GM18519 (cell line): ENCODE data around the gene MRPS18A.
"Not testable (repeated sequence)": the region's sequence is repeated elsewhere in the genome, so short reads cannot be mapped to it uniquely, and the experiment has no call there.

Experiments used
- ATAC-seq: cut with Tn5 transposase; IDR thresholded peaks from one replicate; pipeline ENCODE4 v1.9.1; 2021; ENCODE audit warnings: mild to moderate bottlenecking, moderate library complexity; ENCODE audit not compliant: unreplicated experiment, low FRiP score

Gene MRPS18A

DNA sequence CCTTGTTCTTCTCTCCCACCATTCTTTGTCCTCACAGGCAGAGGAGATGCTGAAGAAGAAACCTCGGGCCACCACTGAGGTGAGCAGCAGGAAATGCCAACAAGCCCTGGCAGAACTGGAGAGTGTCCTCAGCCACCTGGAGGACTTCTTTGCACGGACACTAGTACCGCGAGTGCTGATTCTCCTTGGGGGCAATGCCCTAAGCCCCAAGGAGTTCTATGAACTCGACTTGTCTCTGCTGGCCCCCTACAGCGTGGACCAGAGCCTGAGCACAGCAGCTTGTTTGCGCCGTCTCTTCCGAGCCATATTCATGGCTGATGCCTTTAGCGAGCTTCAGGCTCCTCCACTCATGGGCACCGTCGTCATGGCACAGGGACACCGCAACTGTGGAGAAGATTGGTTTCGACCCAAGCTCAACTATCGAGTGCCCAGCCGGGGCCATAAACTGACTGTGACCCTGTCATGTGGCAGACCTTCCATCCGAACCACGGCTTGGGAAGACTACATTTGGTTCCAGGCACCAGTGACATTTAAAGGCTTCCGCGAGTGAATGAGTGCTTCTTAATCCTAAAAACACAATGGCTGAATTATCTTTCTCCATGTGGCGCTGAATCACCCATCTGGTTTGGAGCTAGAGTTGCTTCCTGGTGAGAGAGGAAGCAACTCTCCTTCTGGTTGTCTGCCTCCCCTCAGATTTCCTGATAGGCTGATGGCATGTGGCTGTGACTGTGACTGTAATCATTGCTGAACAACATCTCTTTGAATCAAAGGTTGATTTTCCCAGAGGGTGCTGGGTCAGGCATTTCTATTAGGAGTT is 47.4 kb downstream of the MRPS18A start:
- no peak for ATAC-seq

DNA sequence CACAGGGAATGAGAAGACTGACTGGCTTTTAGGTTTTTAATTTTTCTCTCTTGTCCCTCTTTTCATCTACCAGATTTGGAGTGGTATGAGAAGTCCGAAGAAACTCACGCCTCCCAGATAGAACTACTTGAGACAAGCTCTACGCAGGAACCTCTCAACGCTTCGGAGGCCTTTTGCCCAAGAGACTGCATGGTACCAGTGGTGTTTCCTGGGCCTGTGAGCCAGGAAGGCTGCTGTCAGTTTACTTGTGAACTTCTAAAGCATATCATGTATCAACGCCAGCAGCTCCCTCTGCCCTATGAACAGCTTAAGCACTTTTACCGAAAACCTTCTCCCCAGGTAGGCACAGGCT is 51.3 kb downstream of the MRPS18A start:
- no peak for ATAC-seq

DNA sequence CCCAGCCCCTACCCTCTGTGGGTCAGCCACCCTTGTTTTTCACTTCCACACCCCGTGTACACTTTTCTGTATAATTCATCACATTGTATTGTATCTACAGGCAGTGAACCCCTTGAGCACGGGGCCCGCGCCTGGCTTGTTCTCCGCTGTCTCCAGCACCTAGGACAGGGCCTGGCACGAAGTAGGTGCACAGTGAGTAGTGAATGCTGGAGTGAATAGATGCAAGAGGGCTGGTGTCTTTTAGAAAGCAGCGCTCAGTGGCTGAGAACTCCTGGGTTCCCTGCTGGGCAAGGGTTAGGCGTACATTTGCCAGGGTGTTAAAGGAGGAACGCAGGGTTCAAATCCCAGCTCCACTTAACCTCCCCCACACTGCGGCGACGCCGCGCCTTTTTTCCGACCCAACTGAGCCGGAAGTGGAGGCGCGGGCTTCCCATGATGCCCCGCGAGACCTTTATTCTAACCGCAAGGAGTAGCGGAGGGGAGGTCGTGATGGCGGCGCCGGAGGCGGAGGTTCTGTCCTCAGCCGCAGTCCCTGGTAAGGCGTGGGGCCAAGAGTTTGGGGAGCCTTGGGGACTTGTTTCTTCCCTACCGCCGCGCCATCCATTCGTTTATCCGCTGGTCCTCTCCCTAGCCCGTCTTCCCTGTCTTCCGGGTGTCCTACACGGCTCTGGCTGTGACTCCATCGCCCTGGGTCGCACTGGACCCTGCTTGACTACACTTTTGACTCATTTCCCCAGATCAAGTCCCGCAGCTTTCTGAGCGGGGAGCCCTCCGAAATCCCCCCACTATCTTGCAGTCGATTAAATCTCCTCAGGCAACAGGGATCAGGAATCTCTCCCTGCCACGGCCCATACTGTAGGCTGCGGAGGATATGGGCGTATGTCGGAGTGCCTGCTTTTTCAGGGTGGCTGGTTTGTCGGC is 51.9 kb downstream of the MRPS18A start, which contains the start of gene MAD2L1BP:
Gene MAD2L1BP, plus strand, starts transcription at position 454 of the 921 bp plus-strand sequence. Its CDS starts 36 bp downstream, at position 490.
- ATAC-seq: peak; percentile 58

DNA sequence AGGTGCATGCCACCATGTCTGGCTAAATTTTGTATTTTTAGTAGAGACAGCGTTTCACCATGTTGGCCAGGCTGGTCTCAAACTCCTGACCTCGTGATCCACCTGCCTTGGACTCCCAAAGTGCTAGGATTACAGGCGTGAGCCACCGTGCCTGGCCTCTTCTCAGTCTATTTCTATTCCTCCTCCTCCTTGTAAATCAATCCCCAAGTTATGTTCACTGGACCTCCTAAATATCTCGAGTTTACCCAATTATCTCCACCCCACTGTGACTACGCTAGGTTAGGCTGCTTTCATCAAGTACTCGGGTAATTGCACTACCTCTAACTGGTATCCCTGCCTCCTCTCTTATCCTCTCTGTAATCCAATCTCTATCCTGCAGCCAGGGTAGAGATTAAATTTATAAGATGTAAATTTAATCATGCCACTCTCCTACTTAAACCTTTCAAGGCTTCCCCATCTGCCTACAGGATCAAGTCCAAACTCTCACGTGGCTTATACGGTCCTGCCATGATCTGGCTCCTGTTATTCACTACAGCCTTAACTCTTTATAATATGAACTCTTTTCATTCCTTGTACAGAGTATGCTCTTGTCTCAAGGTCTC is 52.8 kb downstream of the MRPS18A start:
- ATAC-seq: no peak

DNA sequence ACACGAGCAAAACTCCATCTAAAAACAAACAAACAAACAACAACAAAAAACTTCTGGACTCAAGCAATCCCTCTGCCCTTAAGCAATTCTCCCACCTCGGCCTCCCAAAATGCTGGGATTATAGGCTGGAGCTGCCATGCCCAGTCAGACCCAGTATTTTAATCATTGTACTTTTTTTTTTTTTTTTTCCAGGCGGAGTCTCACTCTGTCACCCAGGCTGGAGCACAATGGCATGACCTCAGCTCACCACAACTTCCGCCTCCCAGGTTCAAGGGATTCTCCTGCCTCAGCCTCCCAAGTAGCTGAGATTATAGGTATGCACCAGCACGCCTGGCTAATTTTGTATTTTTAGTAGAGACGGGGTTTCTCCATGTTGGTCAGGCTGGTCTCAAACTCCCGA is 54.6 kb downstream of the MRPS18A start:
- ATAC-seq: not testable (repeated sequence)

GRCh38 chr6:43630980-43631619 is 56.5 kb downstream of the MRPS18A start:
- ATAC-seq: no peak

DNA sequence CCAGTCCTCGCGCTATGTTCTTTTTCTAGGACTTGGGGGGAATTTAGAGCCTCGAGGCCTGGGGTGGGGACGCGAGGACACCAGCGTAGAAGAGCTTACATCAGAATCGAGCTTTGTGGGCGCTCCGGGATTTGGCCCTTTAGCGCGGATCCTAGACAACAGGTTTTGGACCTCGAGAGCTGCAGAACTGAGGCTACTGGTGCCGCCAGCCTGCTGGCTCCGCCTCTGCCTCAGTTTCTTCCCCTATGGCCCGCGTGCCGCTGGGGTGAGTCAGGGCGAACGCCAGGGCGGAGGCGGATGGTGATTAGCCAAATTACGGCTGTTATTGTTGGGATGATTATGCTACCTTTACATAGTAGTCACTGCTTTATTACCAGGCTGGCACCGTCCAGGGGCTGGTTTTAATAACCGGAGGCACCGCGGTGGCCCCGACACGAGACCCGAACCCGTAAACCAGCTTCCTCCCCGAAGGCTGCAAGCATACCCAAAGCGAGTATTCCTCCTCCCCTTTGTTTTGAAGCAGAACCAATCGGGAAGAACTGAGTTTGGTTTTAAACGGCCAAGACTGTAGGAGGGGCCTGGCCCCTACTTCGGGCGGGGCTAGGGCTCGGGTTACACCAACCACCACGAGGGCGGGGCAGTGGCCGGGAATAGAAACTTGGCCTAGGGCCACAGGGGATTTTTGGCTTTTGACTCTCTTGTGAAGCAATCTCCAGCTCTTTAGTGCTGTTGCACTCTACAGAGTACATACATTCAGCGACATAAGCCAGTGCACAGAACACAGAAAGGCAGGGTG is 57.9 kb downstream of the MRPS18A start:
- peak; percentile 48 for ATAC-seq

- ATAC-seq: peak; percentile 71
Measured at GRCh38 chr6:43629104-43629504, 58.5 kb downstream of the MRPS18A start, which contains the start of gene GTPBP2. Gene GTPBP2 (minus strand): TSS chr6:43629264. CDS start chr6:43629162, 102 bp downstream.

DNA sequence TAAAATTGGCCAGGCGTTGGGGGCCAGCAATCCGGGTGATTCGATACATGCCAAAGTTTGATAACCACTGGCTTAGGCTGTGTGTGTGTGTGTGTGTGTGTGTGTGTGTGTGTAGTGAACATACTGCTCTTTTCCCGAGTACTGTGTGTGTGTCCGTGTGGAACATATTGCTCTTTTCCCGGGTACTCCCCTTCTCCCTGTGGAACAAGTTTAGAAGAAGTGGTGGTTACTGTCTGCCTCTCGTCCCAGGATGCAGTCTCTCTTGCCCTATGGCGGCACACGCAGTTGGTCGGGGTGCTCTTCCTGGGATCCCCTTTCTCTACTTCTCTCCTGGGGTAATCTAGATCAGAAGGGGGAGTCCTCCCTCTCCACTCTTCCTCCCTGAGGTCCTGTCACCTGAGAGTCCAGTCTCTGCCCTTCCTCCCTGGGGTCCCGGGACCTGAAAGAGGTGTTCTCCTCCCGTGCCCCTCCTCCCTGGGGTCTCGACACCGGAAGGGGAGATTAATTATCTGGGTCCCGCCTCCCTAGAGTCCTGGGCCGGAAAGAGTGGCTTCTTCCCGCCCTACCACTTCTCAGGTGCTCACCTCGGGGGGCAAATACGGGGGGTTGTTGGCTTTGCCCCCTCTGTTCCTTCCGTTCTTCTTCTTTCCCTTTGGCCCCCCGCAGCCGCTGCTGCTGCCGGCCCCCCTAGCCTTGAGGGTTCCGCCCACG is 59.0 kb downstream of the MRPS18A start:
- ATAC-seq: no peak

GRCh38 chr6:43627008-43627825 is 60.4 kb downstream of the MRPS18A start:
- ATAC-seq: no peak

GRCh38 chr6:43625393-43625992 is 62.1 kb downstream of the MRPS18A start:
- ATAC-seq: no peak

DNA sequence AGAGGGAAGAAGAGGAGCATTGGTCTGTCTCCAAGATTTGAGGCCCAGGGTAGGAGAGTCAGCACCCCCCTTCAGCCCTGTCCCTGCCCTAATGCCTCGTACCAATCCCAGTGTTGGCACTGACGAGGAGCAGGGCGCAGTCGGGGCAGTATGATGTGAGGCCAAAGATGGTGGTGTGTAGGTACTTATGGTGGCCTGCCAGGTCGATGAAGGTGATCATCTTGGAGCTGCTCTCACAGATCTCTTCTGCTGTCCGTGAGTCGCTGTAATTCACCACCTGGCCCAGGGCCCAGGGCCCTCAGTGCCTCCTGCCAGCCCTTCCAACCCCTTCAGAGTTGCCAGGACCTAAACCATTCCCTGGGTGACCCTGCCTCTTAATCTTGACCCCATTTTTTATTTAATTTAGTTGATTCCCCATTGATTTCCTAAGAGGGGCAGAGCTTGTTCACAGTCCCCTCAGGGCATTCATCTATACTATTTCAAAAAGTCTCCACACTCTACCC is 62.8 kb downstream of the MRPS18A start:
- no peak for ATAC-seq

GRCh38 chr6:43623880-43624785 is 63.5 kb downstream of the MRPS18A start:
- no peak for ATAC-seq

GRCh38 chr6:43622541-43622940 is 65.0 kb downstream of the MRPS18A start:
- ATAC-seq: no peak

GRCh38 chr6:43621836-43622180 is 65.8 kb downstream of the MRPS18A start:
- ATAC-seq: no peak
